ENCODE results near the gene GARNL3. TPM values are rescaled to one million over a fixed set of nuclear protein-coding genes. Genes with fewer than 3 reads are reported as not detected.

Gene GARNL3
- total RNA-seq, 1 experiment from 2014 or later = 2.8 TPM

DNA sequence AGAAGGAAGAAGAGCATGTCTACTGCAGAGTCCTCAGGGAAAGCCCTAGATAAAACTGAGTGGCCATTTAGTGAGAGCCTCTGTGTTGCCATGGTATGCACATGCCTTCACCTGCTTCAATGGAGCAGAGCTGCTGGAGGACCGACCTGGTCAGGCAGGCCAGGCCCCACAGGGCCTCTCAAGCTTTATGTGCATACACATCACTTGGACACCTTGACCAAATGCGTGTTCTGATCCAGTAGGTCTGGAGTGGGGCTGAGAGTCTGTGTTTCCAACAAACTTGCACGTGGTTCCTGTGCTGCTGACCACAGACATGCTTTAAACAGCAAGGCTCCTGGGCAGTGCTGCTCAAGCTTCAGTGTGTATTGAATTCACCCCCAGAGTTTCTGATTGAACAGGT lies 81.0 kb downstream of the GARNL3 start:
- intact Hi-C loops (cut with micrococcal nuclease; ENCODE audit: unreplicated experiment) = loop anchor here (5.0 kb wide), 1 partner anchor 133 kb away; no protein-coding TSS in a partner anchor
- no peak overlapping the region for H3K27ac Mint-ChIP-seq (ENCODE audit: unreplicated experiment)
- TF ChIP-seq, protein P1, sequence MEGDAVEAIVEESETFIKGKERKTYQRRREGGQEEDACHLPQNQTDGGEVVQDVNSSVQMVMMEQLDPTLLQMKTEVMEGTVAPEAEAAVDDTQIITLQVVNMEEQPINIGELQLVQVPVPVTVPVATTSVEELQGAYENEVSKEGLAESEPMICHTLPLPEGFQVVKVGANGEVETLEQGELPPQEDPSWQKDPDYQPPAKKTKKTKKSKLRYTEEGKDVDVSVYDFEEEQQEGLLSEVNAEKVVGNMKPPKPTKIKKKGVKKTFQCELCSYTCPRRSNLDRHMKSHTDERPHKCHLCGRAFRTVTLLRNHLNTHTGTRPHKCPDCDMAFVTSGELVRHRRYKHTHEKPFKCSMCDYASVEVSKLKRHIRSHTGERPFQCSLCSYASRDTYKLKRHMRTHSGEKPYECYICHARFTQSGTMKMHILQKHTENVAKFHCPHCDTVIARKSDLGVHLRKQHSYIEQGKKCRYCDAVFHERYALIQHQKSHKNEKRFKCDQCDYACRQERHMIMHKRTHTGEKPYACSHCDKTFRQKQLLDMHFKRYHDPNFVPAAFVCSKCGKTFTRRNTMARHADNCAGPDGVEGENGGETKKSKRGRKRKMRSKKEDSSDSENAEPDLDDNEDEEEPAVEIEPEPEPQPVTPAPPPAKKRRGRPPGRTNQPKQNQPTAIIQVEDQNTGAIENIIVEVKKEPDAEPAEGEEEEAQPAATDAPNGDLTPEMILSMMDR (IDR thresholded peaks at IDR 0.05; ENCODE audit: unreplicated experiment) = no peak
- H3K4me1 Mint-ChIP-seq (ENCODE audit: low read depth, unreplicated experiment) = no peaks in the 10 kb centered on the region
- no peaks in the 10 kb centered on the region for H3K9me3 Mint-ChIP-seq (ENCODE audit: low read depth, unreplicated experiment)
- DNase-seq = no peak
- CTCF ChIA-PET = no interaction called here
- no peaks in the 10 kb centered on the region for H3K36me3 Mint-ChIP-seq (ENCODE audit: insufficient read depth, unreplicated experiment)
- BruUV-seq (replicated peaks) = no TSS peak
- no peak overlapping the region for H3K4me3 Mint-ChIP-seq (ENCODE audit: low read depth, unreplicated experiment)
- H3K27me3 Mint-ChIP-seq (ENCODE audit: unreplicated experiment) = no peaks in the 10 kb centered on the region

DNA sequence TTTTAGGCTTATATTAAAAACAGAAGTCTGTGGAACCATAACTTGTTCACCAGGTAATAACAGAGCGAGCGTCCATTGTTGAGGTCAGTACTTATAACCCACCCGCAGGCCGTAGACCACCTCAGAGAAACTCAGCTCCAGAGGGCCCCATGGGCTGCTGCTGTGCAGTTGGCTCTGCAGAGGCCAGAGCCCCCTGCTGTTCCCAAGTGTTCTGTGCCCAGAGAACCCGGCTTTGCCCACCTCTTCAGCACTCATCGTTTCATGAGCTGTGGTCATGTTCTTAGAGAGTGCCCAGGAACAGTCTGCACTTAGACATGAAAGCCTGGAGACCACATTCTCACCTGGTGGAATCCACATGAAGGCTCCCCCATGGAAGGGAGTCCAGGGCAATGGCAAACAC lies 82.0 kb downstream of the GARNL3 start:
- DNase-seq = no peak
- H3K4me1 Mint-ChIP-seq (ENCODE audit: low read depth, unreplicated experiment) = no peaks in the 10 kb centered on the region
- H3K4me3 Mint-ChIP-seq (ENCODE audit: low read depth, unreplicated experiment) = no peak overlapping the region
- no peaks in the 10 kb centered on the region for H3K36me3 Mint-ChIP-seq (ENCODE audit: insufficient read depth, unreplicated experiment)
- BruUV-seq (replicated peaks) = no TSS peak
- H3K27ac Mint-ChIP-seq (ENCODE audit: unreplicated experiment) = no peak overlapping the region
- intact Hi-C loops (cut with micrococcal nuclease; ENCODE audit: unreplicated experiment) = loop anchor here (5.0 kb wide), 1 partner anchor 134 kb away; no protein-coding TSS in a partner anchor
- TF ChIP-seq, protein P1 (IDR thresholded peaks at IDR 0.05; ENCODE audit: unreplicated experiment) = peak; percentile 23
- H3K9me3 Mint-ChIP-seq (ENCODE audit: low read depth, unreplicated experiment) = no peaks in the 10 kb centered on the region
- H3K27me3 Mint-ChIP-seq (ENCODE audit: unreplicated experiment) = no peaks in the 10 kb centered on the region
- CTCF ChIA-PET = interaction anchor here (1.1 kb wide), 1 partner anchor 132 kb away, joined by 3 read pairs; no protein-coding TSS in a partner anchor

DNA sequence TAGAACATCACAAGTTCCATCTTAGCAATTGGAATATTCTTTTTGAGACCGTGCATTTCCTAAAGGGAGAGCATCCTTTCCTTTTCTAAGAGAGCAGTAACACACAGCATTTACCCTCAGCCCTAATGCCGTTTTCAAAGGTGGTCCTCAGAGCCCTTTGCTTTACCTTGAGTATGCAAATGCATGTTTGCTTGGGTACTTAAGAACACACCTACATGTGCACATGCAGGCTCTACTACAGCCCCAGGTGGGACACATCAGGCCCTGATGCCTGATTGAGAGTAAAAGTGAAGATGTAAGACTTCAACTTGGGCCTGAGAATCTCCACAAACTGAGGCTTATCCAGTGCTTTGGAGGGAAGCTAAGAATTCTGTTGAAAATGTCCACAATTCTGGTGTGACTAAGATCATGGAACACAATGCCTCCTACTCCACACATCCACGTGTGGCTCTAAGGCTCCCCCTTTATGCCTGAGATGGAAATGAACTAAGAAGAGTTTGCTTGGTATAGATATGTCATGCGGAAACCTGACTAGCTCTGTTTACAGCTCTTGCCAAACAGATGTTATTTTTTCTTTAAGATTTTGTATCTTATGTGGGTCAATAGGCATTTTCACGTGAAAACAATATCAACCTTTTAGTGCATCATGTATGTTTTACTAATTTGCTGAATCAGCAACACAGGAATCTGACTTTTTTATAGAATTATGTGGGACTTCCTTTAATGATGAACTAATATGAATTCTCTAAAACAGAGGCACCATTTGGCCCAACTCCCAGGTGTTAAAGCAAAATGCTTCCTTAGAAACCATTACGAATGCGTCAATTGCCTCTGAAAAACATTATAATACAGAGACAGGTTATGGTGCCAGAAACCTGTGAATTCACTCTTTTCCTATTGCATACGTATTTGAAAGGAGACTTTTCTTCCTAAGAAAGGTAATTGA lies 83.5 kb downstream of the GARNL3 start:
- TF ChIP-seq, protein P1 (IDR thresholded peaks at IDR 0.05; ENCODE audit: unreplicated experiment) = peak; percentile 36
- H3K4me1 Mint-ChIP-seq (ENCODE audit: low read depth, unreplicated experiment) = no peaks in the 10 kb centered on the region
- intact Hi-C loops (cut with micrococcal nuclease; ENCODE audit: unreplicated experiment) = loop anchor here (5.0 kb wide), 1 partner anchor 136 kb away; no protein-coding TSS in a partner anchor
- H3K9me3 Mint-ChIP-seq (ENCODE audit: low read depth, unreplicated experiment) = no peaks in the 10 kb centered on the region
- H3K27ac Mint-ChIP-seq (ENCODE audit: unreplicated experiment) = no peak overlapping the region
- no peaks in the 10 kb centered on the region for H3K36me3 Mint-ChIP-seq (ENCODE audit: insufficient read depth, unreplicated experiment)
- no TSS peak for BruUV-seq (replicated peaks)
- no peak overlapping the region for H3K4me3 Mint-ChIP-seq (ENCODE audit: low read depth, unreplicated experiment)
- H3K27me3 Mint-ChIP-seq (ENCODE audit: unreplicated experiment) = no peaks in the 10 kb centered on the region
- CTCF ChIA-PET = interaction anchor here (0.7 to 1.4 kb wide), 2 partner anchors 124 to 134 kb away, joined by 3 to 10 read pairs; no protein-coding TSS in a partner anchor
- peak; percentile 8 for DNase-seq

DNA sequence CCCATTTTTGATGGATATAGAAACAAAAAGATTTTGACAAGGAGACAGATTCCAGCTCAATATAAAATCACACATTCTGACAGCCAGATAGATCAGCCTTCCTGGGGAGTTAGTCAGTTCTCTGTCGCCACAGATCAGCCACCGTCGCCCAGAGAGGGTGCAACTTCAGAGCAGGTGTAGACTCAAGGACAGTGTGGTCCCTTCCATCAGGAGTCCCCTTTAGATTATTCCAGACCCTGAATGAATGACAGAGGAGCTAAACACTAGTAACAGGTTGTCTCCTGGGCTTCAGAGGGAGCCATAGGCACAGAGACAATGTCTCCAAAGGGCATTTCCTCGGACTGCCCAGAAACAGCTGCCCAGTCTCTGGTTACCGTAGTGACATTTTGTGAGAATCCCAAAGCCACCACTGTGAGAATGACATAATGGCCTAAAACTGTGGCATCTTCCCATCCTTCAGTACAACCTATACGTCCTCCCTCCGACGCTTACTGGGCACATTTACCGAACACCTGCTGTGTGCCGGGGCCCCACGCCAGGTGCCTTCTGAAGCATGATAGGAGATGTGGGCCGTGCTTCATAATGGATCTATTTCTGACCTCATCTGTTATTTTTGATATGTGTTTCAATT lies 85.0 kb downstream of the GARNL3 start:
- no TSS peak for BruUV-seq (replicated peaks)
- TF ChIP-seq, protein P1 (IDR thresholded peaks at IDR 0.05; ENCODE audit: unreplicated experiment) = no peak
- no peak for DNase-seq
- Mint-ChIP-seq H3K4me3 (ENCODE audit: low read depth, unreplicated experiment) (no peak overlapping the region), H3K27me3 (ENCODE audit: unreplicated experiment) (no peaks in the 10 kb centered on the region), H3K4me1 (ENCODE audit: low read depth, unreplicated experiment) (no peaks in the 10 kb centered on the region), H3K9me3 (ENCODE audit: low read depth, unreplicated experiment) (no peaks in the 10 kb centered on the region), H3K36me3 (ENCODE audit: insufficient read depth, unreplicated experiment) (no peaks in the 10 kb centered on the region), H3K27ac (ENCODE audit: unreplicated experiment) (no peak overlapping the region)
- intact Hi-C loops (cut with micrococcal nuclease; ENCODE audit: unreplicated experiment) = loop anchor here (5.0 kb wide), 1 partner anchor 137 kb away; no protein-coding TSS in a partner anchor
- CTCF ChIA-PET = no interaction called here
